T-helper 1 cell treated with Interleukin-12 subunit alpha and Interleukin-12 subunit beta and Interleukin-4 antibody, amounts not matched to agents 30 μg/mL and 1 μg/mL, for 36 hours (primary cell): ENCODE results near the gene KNSTRN.
A peak's percentile ranks its signal among the peaks of the same experiment; 100 is the strongest.

Experiments
- H3K27ac Mint-ChIP-seq: one replicate; pipeline ENCODE4 v1.8.0; 2021; ENCODE audit warnings: mild to moderate bottlenecking, mixed read lengths
- H3K27me3 Mint-ChIP-seq: one replicate; pipeline ENCODE4 v1.8.0; 2021; ENCODE audit warnings: low read depth, mixed read lengths
- H3K36me3 Mint-ChIP-seq: one replicate; pipeline ENCODE4 v1.8.0; 2021; ENCODE audit warnings: low read depth, mixed read lengths
- H3K4me1 Mint-ChIP-seq: one replicate; pipeline ENCODE4 v1.8.0; 2021; ENCODE audit warnings: low read depth, mixed read lengths
- H3K4me3 Mint-ChIP-seq: one replicate; pipeline ENCODE4 v1.8.0; 2021; ENCODE audit warnings: mild to moderate bottlenecking, moderate library complexity, mixed read lengths
- H3K9me3 Mint-ChIP-seq: one replicate; pipeline ENCODE4 v1.8.0; 2021; ENCODE audit warnings: mixed read lengths

Gene KNSTRN

DNA sequence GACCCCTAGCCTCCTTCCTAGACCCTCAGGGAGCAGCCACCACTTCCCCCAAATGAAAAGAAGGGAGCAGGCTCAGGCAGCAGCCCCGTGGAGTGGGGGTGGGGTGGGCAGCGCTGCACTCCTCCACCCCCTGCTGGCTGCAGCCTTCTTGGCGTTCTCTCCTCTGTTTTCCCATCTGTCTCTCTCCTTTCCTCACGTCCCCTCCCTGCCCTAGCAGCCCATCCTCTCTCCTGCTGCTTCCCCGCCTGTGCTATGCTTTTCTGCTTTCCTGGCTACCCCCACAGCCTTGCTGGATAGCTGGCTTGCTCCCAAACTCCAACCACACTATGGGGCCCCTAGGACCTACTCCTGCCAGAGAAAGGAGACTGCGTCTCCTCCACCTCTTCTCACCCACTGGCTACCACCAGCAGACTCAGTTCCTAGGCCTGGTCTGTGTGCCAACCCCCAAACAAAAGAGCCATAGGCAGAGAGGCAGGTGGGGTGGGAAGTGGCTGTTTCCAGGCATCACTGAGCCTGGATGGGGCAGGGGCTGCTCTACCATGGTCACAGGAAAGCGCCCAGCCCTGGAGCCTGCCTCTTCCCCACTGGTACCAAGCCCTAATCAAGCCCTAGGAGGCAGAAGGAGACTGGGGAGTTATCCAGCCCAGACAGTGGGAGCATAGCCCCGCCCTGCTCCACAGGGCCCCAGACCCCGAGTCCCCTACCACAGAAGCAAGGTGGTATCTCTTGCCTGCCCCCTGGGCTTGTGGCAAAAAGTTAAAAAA is 27.9 kb upstream of the KNSTRN start:
- H3K4me1 Mint-ChIP-seq, result peaks cover 6% of the 10 kb centered on the region
- H3K4me3 Mint-ChIP-seq, result no peak overlapping the region
- H3K36me3 Mint-ChIP-seq, result no peaks in the 10 kb centered on the region
- H3K27me3 Mint-ChIP-seq, result peaks cover 39% of the 10 kb centered on the region
- no peaks in the 10 kb centered on the region for H3K9me3 Mint-ChIP-seq
- no peak overlapping the region for H3K27ac Mint-ChIP-seq

DNA sequence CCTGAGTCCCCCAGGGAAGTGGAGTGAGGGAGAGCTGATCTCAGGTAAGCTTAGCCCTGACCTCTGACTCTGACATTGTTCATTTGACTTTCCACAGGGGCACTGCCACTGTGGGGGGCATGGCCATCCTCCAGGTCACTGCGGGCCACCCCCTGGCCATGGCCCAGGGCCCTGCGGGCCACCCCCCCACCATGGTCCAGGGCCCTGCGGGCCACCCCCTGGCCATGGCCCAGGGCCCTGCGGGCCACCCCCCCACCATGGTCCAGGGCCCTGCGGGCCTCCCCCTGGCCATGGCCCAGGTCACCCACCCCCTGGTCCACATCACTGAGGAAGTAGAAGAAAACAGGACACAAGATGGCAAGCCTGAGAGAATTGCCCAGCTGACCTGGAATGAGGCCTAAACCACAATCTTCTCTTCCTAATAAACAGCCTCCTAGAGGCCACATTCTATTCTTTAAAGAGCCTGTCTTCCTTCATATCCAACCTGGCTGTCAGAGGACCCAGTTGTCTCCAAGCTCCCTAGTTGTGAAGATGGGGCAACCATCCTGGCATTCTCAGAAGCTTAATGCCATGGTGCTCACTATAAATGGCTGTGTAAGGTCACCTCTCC is 26.4 kb upstream of the KNSTRN start:
- H3K27me3 Mint-ChIP-seq, result peaks cover 39% of the 10 kb centered on the region
- H3K4me3 Mint-ChIP-seq, result no peak overlapping the region
- H3K36me3 Mint-ChIP-seq, result no peaks in the 10 kb centered on the region
- peaks cover 6% of the 10 kb centered on the region for H3K4me1 Mint-ChIP-seq
- no peaks in the 10 kb centered on the region for H3K9me3 Mint-ChIP-seq
- H3K27ac Mint-ChIP-seq, result no peak overlapping the region

GRCh38 chr15:40357246-40357645 is 25.3 kb upstream of the KNSTRN start:
- Mint-ChIP-seq H3K4me3 (peak overlapping the region; percentile 22), H3K4me1 (peaks cover 6% of the 10 kb centered on the region), H3K9me3 (no peaks in the 10 kb centered on the region), H3K27ac (no peak overlapping the region), H3K36me3 (no peaks in the 10 kb centered on the region), H3K27me3 (peaks cover 38% of the 10 kb centered on the region)

GRCh38 chr15:40357723-40358470 is 24.6 kb upstream of the KNSTRN start, which contains the start of gene DISP2:
Gene DISP2, plus strand, starts transcription at chr15:40358219. Its CDS starts 103 bp downstream, at chr15:40358322.
- Mint-ChIP-seq H3K4me1 (peaks cover 6% of the 10 kb centered on the region), H3K9me3 (no peaks in the 10 kb centered on the region), H3K27me3 (peaks cover 32% of the 10 kb centered on the region), H3K36me3 (no peaks in the 10 kb centered on the region), H3K4me3 (peak within 1 kb of the TSS; percentile 83), H3K27ac (peak within 1 kb of the TSS; percentile 67)

DNA sequence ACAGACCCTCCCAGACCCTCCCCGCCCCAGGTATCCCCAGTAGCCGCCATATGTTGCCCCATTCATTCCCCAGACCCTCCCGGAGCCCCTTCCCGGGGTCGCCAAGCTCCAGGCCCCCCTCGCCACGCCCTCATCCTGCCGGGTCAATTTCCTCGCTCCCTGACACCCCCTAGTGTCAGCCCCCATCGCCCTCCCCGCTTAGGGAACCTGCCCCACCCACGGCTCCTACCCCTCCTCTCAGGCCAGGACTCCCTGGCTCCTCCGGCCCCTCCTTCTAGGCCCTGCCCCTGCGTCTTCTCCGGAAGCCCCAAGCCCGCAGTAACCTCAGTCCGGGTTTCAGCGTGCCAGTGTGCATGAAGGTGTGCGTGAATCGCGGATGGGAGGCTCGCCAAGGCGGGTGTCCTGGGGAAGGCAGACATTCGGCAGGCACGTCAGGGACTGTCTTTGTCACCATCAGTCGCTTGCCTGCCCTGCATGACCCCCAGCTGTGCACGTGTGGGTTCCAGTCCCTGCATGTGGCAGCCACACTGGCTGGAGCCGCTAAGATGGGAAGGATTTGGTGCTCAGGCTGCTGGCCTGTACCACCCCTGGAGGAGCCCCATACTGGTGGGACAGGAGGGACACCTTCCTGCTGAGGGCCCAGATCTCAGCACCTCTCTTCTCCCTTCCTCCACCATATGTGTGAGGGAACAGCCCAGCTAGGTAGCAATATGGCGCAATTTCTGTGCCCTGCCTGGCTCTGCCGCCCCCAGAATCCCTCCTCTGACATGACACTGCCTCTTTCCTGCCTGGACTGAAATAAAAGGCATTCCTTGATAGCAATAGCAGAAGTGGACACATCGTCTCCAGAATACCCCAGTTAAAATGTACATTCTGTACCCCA is 23.8 kb upstream of the KNSTRN start:
- Mint-ChIP-seq H3K9me3 (no peaks in the 10 kb centered on the region), H3K27me3 (peaks cover 24% of the 10 kb centered on the region), H3K4me3 (peak overlapping the region; percentile 83), H3K36me3 (no peaks in the 10 kb centered on the region), H3K27ac (peak overlapping the region; percentile 67), H3K4me1 (peaks cover 6% of the 10 kb centered on the region)

DNA sequence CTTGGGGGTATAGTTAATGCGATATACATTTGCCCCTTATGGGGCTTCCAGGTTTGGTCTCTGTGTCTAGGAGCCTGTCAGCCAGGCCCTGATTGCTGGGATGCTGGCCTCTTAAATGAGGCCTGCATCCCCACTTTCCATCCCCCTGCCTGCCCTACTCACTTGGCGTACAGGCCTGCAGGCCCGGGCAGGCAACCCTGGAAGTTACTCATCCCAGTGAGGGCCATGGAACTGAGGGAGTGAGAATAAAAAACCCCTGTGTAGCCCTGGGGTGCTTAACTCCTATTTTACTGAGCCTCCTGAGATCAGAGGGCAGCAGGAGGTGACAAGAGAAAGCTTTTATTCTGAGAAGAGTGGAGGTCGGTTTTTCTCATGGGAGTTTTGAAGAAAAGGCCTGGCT is 22.5 kb upstream of the KNSTRN start:
- no peak overlapping the region for H3K4me3 Mint-ChIP-seq
- peaks cover 6% of the 10 kb centered on the region for H3K4me1 Mint-ChIP-seq
- peaks cover 15% of the 10 kb centered on the region for H3K27me3 Mint-ChIP-seq
- H3K9me3 Mint-ChIP-seq, result no peaks in the 10 kb centered on the region
- no peak overlapping the region for H3K27ac Mint-ChIP-seq
- no peaks in the 10 kb centered on the region for H3K36me3 Mint-ChIP-seq

DNA sequence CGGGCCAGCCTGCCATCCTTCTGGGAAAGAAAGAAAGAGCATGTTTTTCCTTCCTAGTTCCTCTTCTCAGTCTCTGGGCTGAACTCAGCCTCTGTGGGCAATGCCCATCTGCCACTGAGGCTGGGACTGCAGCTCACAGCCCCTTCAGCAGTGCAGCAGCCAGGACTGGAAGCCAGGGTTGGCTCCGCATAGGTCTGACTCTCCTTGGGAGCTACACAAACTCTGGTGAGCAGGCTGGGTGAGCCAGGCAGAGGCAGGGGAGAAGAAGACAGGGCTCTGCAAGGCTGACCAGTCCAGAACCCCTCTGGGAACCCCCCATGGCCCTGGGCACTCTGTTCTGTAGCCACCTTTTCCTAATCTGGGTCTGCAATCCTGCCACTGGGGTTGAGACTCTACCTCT is 20.9 kb upstream of the KNSTRN start:
- H3K4me3 Mint-ChIP-seq, result no peak overlapping the region
- H3K36me3 Mint-ChIP-seq, result no peaks in the 10 kb centered on the region
- H3K27me3 Mint-ChIP-seq, result peaks cover 10% of the 10 kb centered on the region
- H3K9me3 Mint-ChIP-seq, result no peaks in the 10 kb centered on the region
- H3K27ac Mint-ChIP-seq, result no peak overlapping the region
- H3K4me1 Mint-ChIP-seq, result peaks cover 6% of the 10 kb centered on the region

DNA sequence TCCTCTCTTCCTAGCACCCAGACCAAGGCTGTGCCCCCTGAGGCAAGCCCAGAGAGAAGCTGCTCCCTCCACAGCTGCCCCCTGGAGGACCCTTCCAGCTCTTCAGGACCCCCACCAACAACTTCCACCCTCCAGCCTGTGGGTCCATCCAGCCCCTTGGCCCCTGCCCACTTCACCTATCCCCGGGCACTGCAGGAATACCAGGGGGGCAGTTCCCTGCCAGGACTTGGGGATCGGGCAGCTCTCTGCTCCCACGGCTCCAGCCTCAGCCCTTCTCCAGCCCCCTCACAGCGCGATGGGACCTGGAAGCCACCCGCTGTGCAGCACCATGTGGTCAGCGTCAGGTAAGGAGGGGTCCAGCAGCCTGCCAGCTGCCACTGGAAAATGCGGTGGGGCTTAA is 18.9 kb upstream of the KNSTRN start:
- Mint-ChIP-seq H3K27me3 (peaks cover 7% of the 10 kb centered on the region), H3K4me3 (no peak overlapping the region), H3K9me3 (no peaks in the 10 kb centered on the region), H3K4me1 (peaks cover 12% of the 10 kb centered on the region), H3K36me3 (no peaks in the 10 kb centered on the region), H3K27ac (no peak overlapping the region)

GRCh38 chr15:40364251-40364650 is 18.3 kb upstream of the KNSTRN start:
- H3K27me3 Mint-ChIP-seq, result peaks cover 4% of the 10 kb centered on the region
- H3K9me3 Mint-ChIP-seq, result no peaks in the 10 kb centered on the region
- H3K4me3 Mint-ChIP-seq, result no peak overlapping the region
- no peaks in the 10 kb centered on the region for H3K36me3 Mint-ChIP-seq
- no peak overlapping the region for H3K27ac Mint-ChIP-seq
- peaks cover 12% of the 10 kb centered on the region for H3K4me1 Mint-ChIP-seq

GRCh38 chr15:40365016-40365415 is 17.5 kb upstream of the KNSTRN start:
- Mint-ChIP-seq H3K27me3 (peaks cover 3% of the 10 kb centered on the region), H3K9me3 (no peaks in the 10 kb centered on the region), H3K4me3 (no peak overlapping the region), H3K36me3 (no peaks in the 10 kb centered on the region), H3K4me1 (peaks cover 12% of the 10 kb centered on the region), H3K27ac (no peak overlapping the region)

GRCh38 chr15:40365624-40366456 is 16.7 kb upstream of the KNSTRN start:
- Mint-ChIP-seq H3K9me3 (no peaks in the 10 kb centered on the region), H3K4me1 (peaks cover 13% of the 10 kb centered on the region), H3K4me3 (no peak overlapping the region), H3K36me3 (no peaks in the 10 kb centered on the region), H3K27me3 (peaks cover 6% of the 10 kb centered on the region), H3K27ac (no peak overlapping the region)

- peaks cover 9% of the 10 kb centered on the region for H3K27me3 Mint-ChIP-seq
- H3K4me1 Mint-ChIP-seq, result peaks cover 13% of the 10 kb centered on the region
- H3K36me3 Mint-ChIP-seq, result no peaks in the 10 kb centered on the region
- H3K4me3 Mint-ChIP-seq, result peak overlapping the region; percentile 71
- no peaks in the 10 kb centered on the region for H3K9me3 Mint-ChIP-seq
- H3K27ac Mint-ChIP-seq, result no peak overlapping the region
These were observed 15.8 kb upstream of the KNSTRN start for GRCh38 chr15:40366457-40367370.

- H3K4me3 Mint-ChIP-seq, result peak overlapping the region; percentile 71
- peaks cover 13% of the 10 kb centered on the region for H3K4me1 Mint-ChIP-seq
- no peaks in the 10 kb centered on the region for H3K36me3 Mint-ChIP-seq
- no peaks in the 10 kb centered on the region for H3K9me3 Mint-ChIP-seq
- H3K27ac Mint-ChIP-seq, result peak overlapping the region; percentile 59
- peaks cover 9% of the 10 kb centered on the region for H3K27me3 Mint-ChIP-seq
These were observed 15.2 kb upstream of the KNSTRN start for GRCh38 chr15:40367371-40367685.
